ENCODE measurements around the gene SMOC1.

GRCh38 chr14:69991422-69991821 is 112.2 kb downstream of the SMOC1 start:
- TF ChIP-seq FOXA1 (IDR thresholded peaks at IDR 0.05) (no peak), L3MBTL2 (conservative IDR thresholded peaks at IDR 0.05) (no peak), FOXK2 (IDR thresholded peaks at IDR 0.05) (no peak), FOXM1 (IDR thresholded peaks at IDR 0.05; ENCODE audit: borderline replicate concordance) (no peak), SP1 (IDR thresholded peaks at IDR 0.05) (no peak), ARNT (IDR thresholded peaks at IDR 0.05) (no peak), TARDBP (IDR thresholded peaks at IDR 0.05) (no peak), ZNF384 (IDR thresholded peaks at IDR 0.05) (no peak), BHLHE40 (IDR thresholded peaks at IDR 0.05; ENCODE audit: borderline replicate concordance) (no peak), HDGF (IDR thresholded peaks at IDR 0.05; ENCODE audit: borderline replicate concordance) (no peak), LEF1 (IDR thresholded peaks at IDR 0.05; ENCODE audit: borderline replicate concordance) (no peak), NFRKB (IDR thresholded peaks at IDR 0.05) (no peak), SUZ12 (IDR thresholded peaks at IDR 0.05) (no peak), ELF4 (IDR thresholded peaks at IDR 0.05) (no peak)
